Measurements from ENCODE around the gene PYROXD2. TPM values are rescaled to one million over a fixed set of nuclear protein-coding genes. Genes with fewer than 3 reads are reported as not detected.

The PYROXD2 gene
- total RNA-seq, 1 experiment from 2014 or later: 2.3 TPM

- Histone ChIP-seq H3K9me3 (ENCODE audit: control insufficient read depth, insufficient read depth, low read depth, low read length) (no peaks in the 10 kb centered on the region), H3K4me1 (ENCODE audit: control insufficient read depth, insufficient read depth, low read length) (no peaks in the 10 kb centered on the region), H3K4me3 (ENCODE audit: low read depth in 2 of 2, low read length in 2 of 2) (no peak overlapping the region), H3K36me3 (ENCODE audit: control insufficient read depth, insufficient read depth, low read length) (no peaks in the 10 kb centered on the region), H3K27me3 (ENCODE audit: control insufficient read depth, insufficient read depth, low read length) (no peaks in the 10 kb centered on the region; the same call in 1 of the 2 replicates), H3K27ac (ENCODE audit: low read length) (no peak overlapping the region)
- CTCF ChIA-PET: no interaction called here
- DNase-seq (ENCODE audit: low read depth, low spot score) (no peak), ATAC-seq (peak; percentile 50; the same call in 1 of the 2 replicates)
- TF ChIP-seq SIN3A (IDR thresholded peaks at IDR 0.05; ENCODE audit: borderline replicate concordance, insufficient read depth, low read depth, low read length) (no peak), CTCF (IDR thresholded peaks at IDR 0.05) (no peak), TCF7L2 (IDR thresholded peaks at IDR 0.05; ENCODE audit: low read depth, low read length) (no peak)
- POLR2A ChIA-PET: no interaction called here
- in situ Hi-C loops (cut with HindIII; ENCODE audit: low pct_unique_long_range_greater_than_20kb, low sequenced_read_pairs) (no loop called here), intact Hi-C loops (cut with micrococcal nuclease; ENCODE audit: unreplicated experiment) (no loop called here)
- BruUV-seq (replicated peaks): no TSS peak
Measured at GRCh38 chr10:98365406-98366061, 49.4 kb downstream of the PYROXD2 start.

GRCh38 chr10:98364432-98365102, 50.4 kb downstream of the PYROXD2 start:
- DNase-seq (ENCODE audit: low read depth, low spot score) (no peak), ATAC-seq (no peak)
- intact Hi-C loops (cut with micrococcal nuclease; ENCODE audit: unreplicated experiment): no loop called here
- Histone ChIP-seq H3K4me1 (ENCODE audit: control insufficient read depth, insufficient read depth, low read length) (no peaks in the 10 kb centered on the region), H3K27ac (ENCODE audit: low read length) (no peak overlapping the region), H3K27me3 (ENCODE audit: control insufficient read depth, insufficient read depth, low read length) (no peaks in the 10 kb centered on the region; the same call in 1 of the 2 replicates), H3K36me3 (ENCODE audit: control insufficient read depth, insufficient read depth, low read length) (no peaks in the 10 kb centered on the region), H3K9me3 (ENCODE audit: control insufficient read depth, insufficient read depth, low read depth, low read length) (no peaks in the 10 kb centered on the region), H3K4me3 (ENCODE audit: low read depth in 2 of 2, low read length in 2 of 2) (no peak overlapping the region)
- no TSS peak for BruUV-seq (replicated peaks)
- in situ Hi-C loops (cut with HindIII; ENCODE audit: low pct_unique_long_range_greater_than_20kb, low sequenced_read_pairs): no loop called here
- ChIA-PET POLR2A (no interaction called here), CTCF (no interaction called here)
- TF ChIP-seq REST (IDR thresholded peaks at IDR 0.05; ENCODE audit: insufficient read depth in 1 of 2, low read depth in 2 of 2, low read length in 1 of 2): no peak
- TF ChIP-seq CTCF (IDR thresholded peaks at IDR 0.05): no peak
- no peak for TF ChIP-seq TCF7L2 (IDR thresholded peaks at IDR 0.05; ENCODE audit: low read depth, low read length)
- TF ChIP-seq POLR2AphosphoS5 (IDR thresholded peaks at IDR 0.05; ENCODE audit: low read depth, low read length): no peak
